ENCODE data around the gene MOCS2.

The MOCS2 gene

DNA sequence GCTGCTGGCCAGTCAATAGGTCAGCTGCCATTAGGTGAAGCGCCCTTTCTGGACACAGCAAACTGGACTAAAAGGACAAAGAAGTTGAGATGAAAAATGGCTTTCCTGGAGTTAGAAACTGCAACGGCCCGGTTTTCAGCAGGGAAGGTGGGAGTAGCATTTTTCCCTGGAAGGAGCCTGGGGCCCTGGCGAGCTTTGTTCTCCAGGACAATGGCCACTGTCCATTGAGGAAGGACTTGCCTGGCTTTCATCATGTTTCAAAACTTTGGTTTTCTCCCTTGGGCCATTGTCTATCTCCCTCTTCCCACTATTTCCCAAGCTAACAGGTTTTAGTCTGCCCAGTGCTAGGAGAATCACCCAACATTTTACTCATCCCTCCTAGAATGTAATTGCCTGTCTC is 56.2 kb downstream of the MOCS2 start:
- no peak for FAIRE-seq
- TF ChIP-seq POLR2A (IDR thresholded peaks at IDR 0.05; ENCODE audit: low read depth, low read length), result no peak
- DNase-seq (ENCODE audit: insufficient read length, low spot score), result no peak

DNA sequence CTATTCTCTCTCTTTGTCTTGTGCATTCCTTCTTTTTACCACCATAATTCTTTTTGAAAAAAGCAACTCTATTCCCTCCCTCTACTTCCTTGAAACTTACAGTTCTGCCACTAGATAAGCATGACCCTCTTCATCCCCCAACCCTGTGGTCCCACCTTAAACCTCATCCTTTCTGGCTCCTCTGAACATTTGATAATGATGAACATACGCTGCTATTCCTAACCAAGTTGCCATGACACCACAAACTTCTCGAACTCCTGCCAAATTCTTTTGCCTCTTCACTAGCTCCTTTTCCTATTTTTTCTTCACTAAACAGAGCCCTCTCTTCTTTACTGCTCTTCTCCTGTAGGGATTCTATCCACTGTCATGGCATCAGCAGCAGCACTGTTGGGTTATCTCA is 57.1 kb downstream of the MOCS2 start:
- no peak for TF ChIP-seq POLR2A (IDR thresholded peaks at IDR 0.05; ENCODE audit: low read depth, low read length)
- FAIRE-seq, result no peak
- DNase-seq (ENCODE audit: insufficient read length, low spot score), result no peak

DNA sequence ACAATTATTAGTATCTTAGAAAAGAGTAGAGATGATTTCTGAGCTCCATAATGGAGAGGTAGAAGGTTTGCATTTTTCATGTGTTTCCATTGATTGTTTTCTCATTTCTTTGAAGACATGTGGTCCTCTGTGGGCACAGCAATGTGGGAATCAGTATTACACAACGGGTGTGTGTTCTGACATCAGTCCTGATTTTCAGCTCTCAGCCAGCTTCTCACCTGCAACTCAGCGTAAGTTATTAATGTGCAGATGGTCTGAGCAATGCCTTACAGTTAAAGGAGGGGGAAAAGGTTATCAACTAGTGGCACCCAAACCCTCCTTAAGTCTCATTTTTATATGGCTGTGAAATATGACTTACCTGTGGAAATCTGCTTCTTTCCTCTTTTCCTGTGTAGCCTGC is 61.3 kb downstream of the MOCS2 start:
- FAIRE-seq, result no peak

More for the DNA sequence above, 61.3 kb downstream of the MOCS2 start:
- no peak for DNase-seq (ENCODE audit: insufficient read length, low spot score)
- no peak for TF ChIP-seq POLR2A (IDR thresholded peaks at IDR 0.05; ENCODE audit: low read depth, low read length)
